NCI-H2196 treated with DMSO at 0.1 percent for 48 hours (cell line): ENCODE data around the gene TKTL2.

Experiments used
- DNase-seq: peaks from one replicate; lab custom pipeline; 2025; ENCODE audit not compliant: unreplicated experiment; lab: John Stamatoyannopoulos, UW

The TKTL2 gene, protein sequence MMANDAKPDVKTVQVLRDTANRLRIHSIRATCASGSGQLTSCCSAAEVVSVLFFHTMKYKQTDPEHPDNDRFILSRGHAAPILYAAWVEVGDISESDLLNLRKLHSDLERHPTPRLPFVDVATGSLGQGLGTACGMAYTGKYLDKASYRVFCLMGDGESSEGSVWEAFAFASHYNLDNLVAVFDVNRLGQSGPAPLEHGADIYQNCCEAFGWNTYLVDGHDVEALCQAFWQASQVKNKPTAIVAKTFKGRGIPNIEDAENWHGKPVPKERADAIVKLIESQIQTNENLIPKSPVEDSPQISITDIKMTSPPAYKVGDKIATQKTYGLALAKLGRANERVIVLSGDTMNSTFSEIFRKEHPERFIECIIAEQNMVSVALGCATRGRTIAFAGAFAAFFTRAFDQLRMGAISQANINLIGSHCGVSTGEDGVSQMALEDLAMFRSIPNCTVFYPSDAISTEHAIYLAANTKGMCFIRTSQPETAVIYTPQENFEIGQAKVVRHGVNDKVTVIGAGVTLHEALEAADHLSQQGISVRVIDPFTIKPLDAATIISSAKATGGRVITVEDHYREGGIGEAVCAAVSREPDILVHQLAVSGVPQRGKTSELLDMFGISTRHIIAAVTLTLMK

DNA sequence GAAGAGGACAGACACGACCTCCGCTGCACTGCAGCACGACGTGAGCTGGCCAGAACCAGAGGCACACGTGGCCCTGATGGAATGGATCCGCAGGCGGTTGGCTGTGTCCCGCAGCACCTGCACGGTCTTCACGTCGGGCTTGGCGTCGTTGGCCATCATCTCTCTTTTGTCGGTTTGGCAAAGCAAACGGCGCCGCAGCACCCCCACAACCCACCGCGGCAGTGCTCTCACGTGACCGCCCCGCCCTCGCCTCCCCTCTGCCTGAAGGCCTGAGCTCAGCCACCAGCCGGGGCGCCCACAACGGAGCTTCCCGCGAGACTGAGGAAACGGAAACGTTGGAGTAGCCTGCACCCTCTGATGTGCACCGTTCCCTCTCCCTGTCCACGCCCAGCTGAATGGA is at the start of gene TKTL2:
TSS of gene TKTL2 (minus strand) at position 179 of the 400 bp plus-strand sequence. CDS start at position 159, 20 bp downstream.
- DNase-seq, result no peak

DNA sequence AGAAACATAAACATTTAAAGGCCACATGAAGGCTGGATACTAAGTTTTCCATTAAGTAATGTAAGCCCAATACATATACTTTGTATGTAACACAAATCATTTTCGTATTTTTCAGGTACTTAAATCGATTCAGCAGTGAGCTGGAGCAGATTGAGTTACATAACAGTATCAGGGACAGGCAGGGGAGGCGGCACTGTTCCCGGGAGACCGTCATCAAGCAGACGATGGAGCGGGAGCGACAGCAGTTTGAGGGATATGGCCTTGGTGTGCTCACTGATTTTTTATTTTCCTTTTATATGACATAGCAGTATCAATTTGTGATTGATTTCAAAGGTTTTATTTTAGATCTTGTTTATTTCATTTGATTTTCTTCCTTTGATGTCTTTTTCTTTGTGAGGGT is 41.6 kb upstream of the TKTL2 start:
- no peak for DNase-seq

DNA sequence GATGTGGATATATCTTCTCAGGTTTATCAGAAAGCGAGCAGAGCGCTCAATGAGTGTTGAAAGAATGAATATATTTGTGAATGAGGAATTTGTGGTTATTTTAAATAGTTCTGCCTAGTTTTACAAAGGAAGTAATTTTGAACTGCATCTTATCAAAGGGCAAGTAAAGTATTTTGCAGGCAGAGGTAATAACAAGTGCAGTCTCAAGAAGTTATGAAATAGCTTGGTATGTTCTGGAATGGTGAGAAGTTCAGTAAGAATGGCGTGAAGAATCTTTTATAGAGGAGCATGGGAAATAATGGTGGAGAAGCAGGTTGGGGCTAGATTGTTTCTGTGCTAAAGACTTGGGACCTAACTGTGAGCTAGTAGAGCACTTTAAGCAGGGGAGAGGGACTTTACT is 31.8 kb upstream of the TKTL2 start:
- no peak for DNase-seq

DNA sequence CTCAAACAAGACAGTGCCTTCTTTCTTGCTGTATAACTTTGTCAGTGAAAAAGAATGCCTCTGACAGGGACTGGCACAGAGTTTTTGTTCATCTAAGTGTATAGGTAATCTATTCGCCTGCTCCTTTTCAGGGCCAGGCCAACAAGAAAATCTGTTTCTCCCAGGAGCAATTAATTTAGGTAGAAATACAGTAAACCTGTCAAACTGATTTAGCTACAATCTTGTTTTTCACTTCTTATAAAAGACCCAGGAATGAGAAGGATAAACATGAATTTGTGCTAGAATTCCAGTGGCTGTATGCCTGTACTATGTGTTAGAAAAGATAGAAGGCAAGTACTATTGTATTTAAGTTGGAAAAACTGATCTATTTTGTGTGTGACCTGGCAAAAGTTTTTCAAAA is 27.0 kb upstream of the TKTL2 start:
- DNase-seq, result no peak

DNA sequence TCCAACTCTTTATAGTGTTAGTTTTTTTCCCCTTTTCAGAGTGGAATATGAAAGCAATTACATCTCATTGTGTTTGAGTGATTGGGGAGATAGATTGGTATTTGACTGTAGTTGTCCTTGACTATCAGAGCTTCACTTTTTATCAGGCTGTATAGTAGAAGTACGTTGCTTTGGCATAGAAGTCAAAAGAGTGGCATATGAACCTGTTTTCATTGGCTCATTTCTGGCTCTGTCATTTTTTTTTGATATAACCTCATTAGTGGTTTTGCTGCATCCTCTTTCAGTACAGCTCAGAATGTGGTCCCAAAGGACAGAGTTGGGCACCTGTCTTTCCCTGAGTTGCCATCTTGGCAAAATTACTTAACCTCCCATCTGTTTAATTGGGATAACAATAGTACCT is 22.3 kb upstream of the TKTL2 start:
- no peak for DNase-seq

DNA sequence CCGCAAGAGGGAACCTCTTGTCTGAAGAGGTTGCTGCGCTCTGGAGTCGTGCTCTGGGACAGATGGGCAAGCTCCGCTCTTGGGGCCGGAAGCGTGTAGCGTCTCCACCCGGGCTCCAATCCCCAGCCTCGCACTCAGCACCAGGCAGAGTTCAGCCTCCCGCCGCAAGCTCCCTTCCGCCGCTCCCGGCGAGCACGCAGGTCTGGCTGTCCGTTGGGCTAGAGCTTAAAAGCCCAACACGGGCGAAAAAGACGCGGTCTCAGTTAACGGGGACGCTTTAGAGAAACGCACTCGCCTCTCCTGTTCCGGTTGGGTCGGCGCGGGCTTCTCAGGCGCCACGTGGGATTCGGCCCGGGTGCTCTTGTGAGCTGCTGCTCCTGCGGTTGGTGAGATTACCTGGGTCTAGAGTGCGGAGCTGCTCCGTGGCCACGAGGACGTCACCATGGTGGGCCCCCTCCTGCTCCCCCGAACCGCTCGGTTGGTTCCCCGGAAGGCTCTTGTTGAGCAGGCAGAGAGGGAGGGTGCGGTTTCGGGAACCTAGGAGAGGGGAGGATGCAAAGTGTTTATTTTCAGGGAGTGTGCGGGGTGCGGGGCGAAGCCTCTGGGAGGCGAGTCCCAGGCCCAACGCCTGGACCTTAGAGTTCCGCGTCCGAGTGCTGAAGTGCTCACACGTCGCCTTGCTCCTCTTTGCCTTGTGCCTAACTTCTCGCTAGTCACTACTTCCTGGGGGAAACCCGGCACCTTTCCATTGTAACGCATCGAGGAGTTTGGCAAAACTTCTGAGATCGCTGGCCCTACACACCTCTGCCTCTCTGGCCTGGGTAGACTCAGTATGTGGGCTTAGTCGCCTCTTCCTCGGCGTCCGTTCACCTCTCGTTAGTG is 21.0 kb upstream of the TKTL2 start, which contains the start of gene TMA16:
TSS of gene TMA16 (plus strand) at position 331 of the 882 bp plus-strand sequence. CDS start at position 443, 112 bp downstream.
- peak; percentile 51 for DNase-seq

DNA sequence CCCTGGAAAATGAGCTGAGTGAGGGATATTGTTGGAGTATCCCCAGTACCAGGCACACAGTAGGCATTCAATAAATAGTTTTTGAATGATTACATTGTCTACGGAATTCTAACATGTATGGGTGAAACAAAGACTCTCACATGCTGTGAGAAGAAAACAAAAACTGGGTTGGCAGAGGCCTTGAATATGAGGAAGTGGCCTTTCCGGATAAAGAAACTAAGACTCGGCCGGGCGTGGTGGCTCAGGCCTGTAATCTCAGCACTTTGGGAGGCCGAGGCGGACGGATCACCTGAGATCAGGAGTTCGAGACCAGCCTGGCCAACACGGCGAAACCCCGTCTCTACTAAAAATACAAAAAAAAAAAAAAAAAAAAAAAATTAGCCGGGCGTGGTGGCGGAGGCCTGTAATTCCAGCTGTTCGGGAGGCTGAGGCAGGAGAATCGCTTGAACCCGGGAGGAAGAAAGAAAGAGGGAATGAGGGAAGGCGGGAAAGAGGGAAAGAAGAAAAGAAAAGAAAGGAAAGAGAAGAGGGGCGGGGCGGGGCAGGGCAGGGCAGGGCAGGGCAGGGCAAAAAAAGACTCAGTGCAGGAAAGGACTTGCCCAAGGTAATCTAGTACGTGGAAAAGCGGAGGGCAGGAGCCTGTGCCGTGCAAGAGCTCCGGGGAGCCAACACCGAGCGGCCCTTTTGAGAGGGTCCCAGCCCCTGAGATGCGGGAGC is 20.2 kb upstream of the TKTL2 start:
- DNase-seq, result no peak

DNA sequence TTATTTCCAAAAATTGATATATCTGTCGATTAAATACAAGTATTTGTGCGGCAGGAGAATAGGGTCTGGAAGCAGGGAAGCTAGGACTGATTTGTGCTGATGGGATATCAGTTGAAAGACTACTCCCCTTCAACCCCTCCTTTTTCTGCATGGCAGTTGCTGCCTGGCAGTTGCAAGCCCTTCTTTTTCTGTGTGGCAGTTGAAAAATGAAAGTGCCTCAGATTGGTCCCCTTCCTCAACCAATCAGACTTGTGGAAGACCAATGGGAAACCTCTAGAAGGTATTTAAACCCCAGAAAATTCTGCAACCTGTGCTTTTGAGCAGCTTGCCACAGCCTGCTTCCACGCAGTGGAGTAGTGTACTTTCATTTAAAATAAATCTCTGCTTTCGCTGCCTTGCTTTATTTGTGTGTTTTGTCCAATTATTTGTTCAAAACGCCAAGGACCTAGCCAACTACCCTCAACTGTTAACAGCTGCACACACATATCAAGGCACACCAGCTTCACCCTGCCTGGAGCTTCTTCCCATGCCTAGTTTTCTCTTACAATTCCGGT is 19.5 kb upstream of the TKTL2 start:
- no peak for DNase-seq

DNA sequence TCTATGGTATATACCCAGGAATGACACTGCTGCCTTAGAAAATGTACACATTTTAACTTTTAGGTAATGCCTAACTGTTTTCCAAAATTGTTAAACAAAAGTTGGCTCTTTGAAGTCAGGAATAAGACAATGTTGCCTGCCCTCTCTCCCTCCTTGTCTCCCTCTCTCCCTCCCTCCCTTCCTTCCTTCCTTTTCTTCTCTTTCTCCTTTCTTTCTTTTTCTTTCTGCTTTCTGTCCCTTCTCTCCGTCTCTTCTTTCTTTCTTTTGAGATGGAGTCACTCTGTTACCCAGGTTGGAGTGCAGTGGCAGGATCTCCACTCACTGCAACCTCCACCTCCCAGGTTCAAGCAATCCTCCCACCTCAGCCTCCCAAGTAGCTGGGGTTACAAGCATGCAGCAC is 16.4 kb upstream of the TKTL2 start:
- no peak for DNase-seq

DNA sequence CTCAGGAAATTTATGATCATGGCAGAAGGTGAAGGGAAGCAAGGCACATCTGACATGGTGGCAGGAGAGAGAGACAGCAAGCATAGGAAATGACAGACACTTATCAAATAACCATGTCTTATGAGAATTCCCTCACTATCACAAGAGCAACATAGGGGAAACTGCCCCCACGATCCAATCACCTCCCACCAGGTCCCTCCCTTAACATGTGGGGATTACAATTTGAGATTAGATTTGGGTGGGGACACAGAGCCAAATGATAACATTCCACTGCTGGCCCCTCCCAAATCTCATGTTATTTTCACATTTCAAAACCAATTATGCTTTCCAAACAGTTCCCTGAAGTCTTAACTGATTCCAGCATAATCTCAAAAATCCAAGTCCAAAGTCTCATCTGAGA is 12.8 kb upstream of the TKTL2 start:
- DNase-seq, result no peak

DNA sequence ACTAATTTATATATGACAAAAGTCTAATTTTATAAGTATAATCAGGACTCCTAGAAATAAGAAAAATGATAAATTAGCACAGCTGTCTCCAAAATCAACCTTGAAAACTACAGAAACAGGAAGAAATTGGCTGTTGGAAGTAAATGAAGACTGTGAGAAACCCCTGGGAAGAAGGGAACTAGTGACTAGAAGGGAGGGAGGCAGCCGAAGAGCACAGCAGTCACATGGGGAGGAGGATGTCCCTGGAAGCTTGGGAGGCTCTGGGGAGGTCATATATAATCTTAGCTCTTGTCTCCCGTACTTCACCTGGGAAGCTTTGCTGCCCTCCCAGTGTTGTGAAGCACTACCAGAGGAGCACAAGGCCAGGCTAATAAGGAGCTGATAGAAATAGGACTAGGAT is 12.0 kb upstream of the TKTL2 start:
- no peak for DNase-seq

DNA sequence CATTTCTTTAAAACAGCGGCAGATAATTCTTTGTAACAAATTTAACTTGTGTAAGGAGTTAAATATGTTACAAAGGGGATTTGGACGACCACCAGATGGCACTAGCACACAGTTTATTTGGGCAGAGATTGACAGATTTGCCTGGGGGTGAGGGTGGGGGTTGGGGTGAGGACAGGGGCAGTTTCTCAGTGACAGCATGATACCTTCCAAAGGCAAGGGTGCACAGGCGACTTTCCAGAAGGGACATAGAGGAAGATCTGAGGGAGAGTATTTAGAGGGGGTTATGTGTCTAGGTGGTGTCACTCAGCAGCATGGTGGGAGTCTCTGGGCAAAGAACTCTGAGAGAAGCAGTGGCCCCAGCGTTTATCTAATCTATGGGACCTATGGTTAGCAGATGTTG is 11.4 kb upstream of the TKTL2 start:
- no peak for DNase-seq

DNA sequence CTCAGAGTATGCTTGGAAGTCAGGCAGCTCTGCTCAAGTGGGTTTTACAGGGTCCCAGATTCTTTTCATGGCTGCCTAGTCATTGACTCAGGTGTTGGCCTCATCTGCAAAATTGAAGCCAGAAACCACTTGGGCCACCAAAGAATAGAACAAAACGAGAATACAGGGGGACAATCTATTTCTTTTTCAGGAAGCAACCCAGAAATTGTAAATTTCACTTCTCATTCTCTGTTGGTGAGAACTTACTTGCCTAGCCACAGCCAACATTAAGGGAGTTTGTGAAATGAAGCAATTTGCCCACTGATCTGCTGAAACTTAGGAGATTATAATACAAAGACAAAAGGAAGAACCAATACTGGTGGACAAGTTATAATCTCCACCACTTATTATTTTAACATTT is 8.6 kb upstream of the TKTL2 start:
- no peak for DNase-seq

DNA sequence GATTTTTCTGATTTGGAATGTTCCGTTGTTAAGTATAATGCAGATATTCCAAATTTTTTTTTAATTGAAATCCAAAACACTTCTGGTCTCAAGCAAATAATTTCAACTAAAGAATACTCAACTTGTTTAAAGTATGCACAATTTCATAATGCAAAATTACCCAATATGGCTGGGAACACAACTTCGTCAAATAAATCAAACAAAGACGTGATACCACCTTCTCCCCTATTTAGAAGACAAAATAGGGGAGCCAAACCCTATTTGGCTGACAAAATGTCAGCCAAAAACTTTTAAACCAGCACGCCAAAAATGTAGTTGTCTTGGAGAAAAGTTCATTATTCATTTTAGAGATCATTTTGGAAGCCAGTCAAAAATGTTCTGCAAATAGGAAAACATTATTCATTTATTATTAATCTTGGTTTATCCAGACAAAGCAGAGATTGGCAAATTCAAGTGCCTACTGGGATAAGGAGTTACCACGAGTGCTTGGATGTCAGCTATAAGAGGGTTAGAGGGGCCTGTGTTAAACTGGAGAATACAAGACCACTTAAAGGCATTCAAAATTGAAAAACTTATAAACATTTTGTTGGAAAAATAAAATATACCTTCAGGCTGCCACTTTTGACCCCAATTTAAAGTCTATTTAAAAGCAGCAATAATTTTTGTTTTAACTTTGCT is 3.3 kb upstream of the TKTL2 start:
- no peak for DNase-seq

DNA sequence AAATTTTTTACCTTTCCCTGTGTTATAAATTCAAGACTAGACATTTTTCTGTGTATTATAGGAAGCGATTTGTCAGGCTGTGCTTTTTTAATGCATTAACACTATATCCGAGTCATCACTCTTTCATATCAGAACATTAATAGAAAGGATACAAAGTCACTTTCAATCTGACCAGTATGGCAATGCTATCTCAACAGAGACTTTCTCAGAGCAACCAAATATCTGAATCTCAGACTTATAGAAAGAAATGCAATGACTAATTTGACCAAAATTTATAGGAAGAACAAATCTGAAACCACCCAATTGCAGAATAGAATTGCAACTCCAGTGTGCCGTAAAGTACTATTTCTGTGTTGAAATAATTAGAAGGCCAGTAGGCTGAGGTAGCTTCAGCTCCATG is 473 bp upstream of the TKTL2 start:
- no peak for DNase-seq

DNA sequence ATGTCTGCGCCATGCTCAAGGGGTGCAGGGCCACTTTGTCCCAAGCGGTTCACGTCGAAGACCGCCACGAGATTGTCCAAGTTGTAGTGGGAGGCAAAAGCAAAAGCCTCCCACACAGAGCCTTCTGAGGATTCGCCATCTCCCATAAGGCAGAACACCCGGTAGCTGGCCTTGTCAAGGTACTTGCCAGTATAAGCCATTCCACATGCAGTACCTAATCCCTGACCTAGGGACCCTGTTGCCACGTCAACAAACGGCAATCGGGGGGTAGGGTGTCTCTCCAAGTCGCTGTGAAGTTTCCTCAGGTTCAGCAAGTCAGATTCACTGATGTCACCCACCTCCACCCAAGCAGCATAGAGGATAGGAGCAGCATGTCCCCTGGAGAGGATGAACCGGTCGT is 424 bp downstream of the TKTL2 start:
- no peak for DNase-seq

DNA sequence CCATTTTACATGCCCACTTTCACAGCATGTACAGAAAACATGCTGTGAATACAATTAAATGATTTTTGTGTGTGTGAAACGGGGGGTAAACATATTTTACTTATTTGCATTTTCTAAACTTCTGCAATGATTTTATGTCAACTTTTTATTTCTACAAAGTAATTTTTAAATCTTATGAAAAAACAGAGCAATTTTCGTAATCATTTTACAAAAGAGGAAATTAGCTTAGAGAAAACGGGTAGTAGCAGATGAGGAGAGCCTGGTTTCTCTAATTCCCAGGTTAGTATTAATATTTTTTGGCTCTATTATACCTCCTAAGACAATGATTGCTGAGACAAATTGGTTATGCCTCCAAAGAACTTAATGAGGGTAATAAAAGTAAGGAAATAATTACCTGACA is 3.2 kb downstream of the TKTL2 start:
- DNase-seq, result no peak

DNA sequence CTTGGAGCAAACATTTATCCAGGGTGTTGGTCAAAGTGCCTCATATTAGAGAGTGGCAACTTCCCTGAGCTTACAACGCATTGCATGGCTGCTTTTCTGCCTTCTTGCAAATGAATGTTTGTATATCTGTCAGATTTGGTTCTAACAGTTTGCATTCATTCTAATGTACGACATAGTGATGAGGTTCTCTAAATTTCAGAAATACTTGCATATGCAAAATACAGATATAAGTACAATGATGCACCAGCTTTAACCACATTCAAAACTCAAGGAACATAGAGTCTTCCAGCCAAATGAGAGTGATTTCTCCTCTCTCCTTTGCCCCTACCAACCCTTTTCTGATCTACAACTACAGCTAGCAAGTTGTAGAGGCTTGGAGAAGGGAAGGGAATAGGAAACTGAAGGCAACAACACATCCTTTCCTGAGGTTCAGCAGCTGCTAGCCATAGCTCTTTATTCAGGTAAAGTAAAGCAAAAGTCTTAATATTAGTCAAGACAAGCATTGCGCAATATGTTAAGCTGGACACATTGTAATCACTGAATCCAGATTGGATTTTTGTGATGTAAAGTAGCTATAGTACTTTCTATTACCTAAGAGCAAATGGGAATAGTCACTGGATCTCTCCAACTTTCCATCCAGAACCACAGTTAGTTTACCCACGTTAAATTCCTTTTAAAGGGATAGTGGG is 6.3 kb downstream of the TKTL2 start:
- DNase-seq, result no peak

DNA sequence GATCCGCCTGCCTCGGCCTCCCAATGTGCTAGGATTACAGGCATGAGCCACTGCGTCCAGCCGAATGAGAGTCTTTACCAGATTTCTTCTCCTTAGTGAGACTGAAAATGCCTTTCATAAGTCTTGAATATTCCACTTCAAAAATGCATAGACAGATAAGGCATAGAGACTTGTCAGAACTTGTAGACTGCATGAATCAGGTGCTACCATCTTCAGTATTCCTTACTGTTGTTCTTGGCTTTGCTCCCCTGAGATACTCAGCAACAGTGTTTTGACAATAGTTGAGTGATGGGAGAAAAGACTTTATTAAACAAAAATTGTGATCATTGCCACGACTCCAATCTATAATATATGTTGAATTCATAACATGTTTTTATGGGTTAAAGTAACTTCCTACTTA is 11.0 kb downstream of the TKTL2 start:
- DNase-seq, result no peak
